ENCODE results near the gene RBM4. TPM values are rescaled to one million over a fixed set of nuclear protein-coding genes. Genes with fewer than 3 reads are reported as not detected.

The RBM4 gene
- total and polyA plus RNA-seq, 2 experiments from 2014 or later: 146 to 147 TPM

DNA sequence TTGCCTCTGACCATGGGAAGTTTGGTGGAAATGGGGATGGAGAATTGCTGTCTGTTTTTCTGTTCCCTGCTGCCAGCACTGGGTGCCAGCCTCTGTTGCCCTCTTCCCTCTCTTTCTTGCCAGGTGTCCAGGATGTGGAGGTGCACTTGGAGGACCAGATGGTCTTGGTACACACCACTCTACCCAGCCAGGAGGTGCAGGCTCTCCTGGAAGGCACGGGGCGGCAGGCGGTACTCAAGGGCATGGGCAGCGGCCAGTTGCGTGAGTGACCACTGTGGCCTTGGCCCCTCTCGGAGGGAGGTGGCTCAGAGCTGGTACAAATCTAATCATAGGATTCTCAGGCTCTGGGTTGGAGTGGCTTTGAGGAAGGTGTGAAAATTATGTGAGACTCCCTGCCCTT is 39.5 kb upstream of the RBM4 start:
- no peaks in the 10 kb centered on the region for H3K36me3 ChIP-seq (ENCODE audit: insufficient read depth)
- H3K36me3 Mint-ChIP-seq (ENCODE audit: low read depth): peaks cover under 1% of the 10 kb centered on the region; the same call in 1 of the 3 replicates
- H3K27ac Mint-ChIP-seq: no peak overlapping the region
- H3K27ac ChIP-seq (ENCODE audit: low read depth): no peak overlapping the region
- H3K4me2 ChIP-seq: no peak overlapping the region
- TF ChIP-seq CTCF (conservative IDR thresholded peaks at IDR 0.05; ENCODE audit: low read depth in 2 of 2) (no peak), ETS1 (IDR thresholded peaks at IDR 0.05) (no peak), ZNF114 (CRISPR knock-in tag; IDR thresholded peaks at IDR 0.05) (no peak), EZH2phosphoT487 (IDR thresholded peaks at IDR 0.05; ENCODE audit: unreplicated experiment) (no peak), CREB1 (CRISPR knock-in tag; IDR thresholded peaks at IDR 0.05; ENCODE audit: low read depth) (no peak), ZNF331 (CRISPR knock-in tag; IDR thresholded peaks at IDR 0.05; ENCODE audit: low read depth) (no peak), ZNF462 (CRISPR knock-in tag; IDR thresholded peaks at IDR 0.05) (no peak), STAT1 (IDR thresholded peaks at IDR 0.05; ENCODE audit: unreplicated experiment) (no peak), POLR2AphosphoS5 (IDR thresholded peaks at IDR 0.05; ENCODE audit: low read depth) (no peak)
- TF ChIP-seq, protein P1, sequence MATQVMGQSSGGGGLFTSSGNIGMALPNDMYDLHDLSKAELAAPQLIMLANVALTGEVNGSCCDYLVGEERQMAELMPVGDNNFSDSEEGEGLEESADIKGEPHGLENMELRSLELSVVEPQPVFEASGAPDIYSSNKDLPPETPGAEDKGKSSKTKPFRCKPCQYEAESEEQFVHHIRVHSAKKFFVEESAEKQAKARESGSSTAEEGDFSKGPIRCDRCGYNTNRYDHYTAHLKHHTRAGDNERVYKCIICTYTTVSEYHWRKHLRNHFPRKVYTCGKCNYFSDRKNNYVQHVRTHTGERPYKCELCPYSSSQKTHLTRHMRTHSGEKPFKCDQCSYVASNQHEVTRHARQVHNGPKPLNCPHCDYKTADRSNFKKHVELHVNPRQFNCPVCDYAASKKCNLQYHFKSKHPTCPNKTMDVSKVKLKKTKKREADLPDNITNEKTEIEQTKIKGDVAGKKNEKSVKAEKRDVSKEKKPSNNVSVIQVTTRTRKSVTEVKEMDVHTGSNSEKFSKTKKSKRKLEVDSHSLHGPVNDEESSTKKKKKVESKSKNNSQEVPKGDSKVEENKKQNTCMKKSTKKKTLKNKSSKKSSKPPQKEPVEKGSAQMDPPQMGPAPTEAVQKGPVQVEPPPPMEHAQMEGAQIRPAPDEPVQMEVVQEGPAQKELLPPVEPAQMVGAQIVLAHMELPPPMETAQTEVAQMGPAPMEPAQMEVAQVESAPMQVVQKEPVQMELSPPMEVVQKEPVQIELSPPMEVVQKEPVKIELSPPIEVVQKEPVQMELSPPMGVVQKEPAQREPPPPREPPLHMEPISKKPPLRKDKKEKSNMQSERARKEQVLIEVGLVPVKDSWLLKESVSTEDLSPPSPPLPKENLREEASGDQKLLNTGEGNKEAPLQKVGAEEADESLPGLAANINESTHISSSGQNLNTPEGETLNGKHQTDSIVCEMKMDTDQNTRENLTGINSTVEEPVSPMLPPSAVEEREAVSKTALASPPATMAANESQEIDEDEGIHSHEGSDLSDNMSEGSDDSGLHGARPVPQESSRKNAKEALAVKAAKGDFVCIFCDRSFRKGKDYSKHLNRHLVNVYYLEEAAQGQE (IDR thresholded peaks at IDR 0.05; ENCODE audit: unreplicated experiment): no peak
- no peak overlapping the region for H3K4me3 Mint-ChIP-seq
- no peaks in the 10 kb centered on the region; the same call in 1 of the 2 replicates for H3K79me2 ChIP-seq (replicated peaks; ENCODE audit: insufficient read depth)
- no peak overlapping the region for H2AFZ ChIP-seq
- ATAC-seq (no peak), DNase-seq (ENCODE audit: low spot score) (no peak)
- H3K9me2 ChIP-seq (ENCODE audit: insufficient read depth): no peaks in the 10 kb centered on the region
- H3K4me1 ChIP-seq (ENCODE audit: insufficient read depth): no peaks in the 10 kb centered on the region
- no peaks in the 10 kb centered on the region for H3K27me3 ChIP-seq (ENCODE audit: insufficient read depth)
- H3K4me3 ChIP-seq: no peak overlapping the region
- H4K20me1 ChIP-seq (replicated peaks; ENCODE audit: insufficient read depth): no peaks in the 10 kb centered on the region
- H3K4me1 Mint-ChIP-seq: no peaks in the 10 kb centered on the region
- H3F3A ChIP-seq (replicated peaks; ENCODE audit: low read depth): no peaks in the 10 kb centered on the region
- no peaks in the 10 kb centered on the region for H3K9me3 Mint-ChIP-seq
- H3K27me3 Mint-ChIP-seq (ENCODE audit: insufficient read depth, low read depth, poor library complexity): peaks cover 5% of the 10 kb centered on the region

Measured in GM23338 (cell line).